NAMALWA (cell line): ENCODE measurements around the gene SPINT2.
A peak's percentile ranks its signal among the peaks of the same experiment; 100 is the strongest.
"Not testable (repeated sequence)": the region's sequence is repeated elsewhere in the genome, so short reads cannot be mapped to it uniquely, and the experiment has no call there.

Experiments
- DNase-seq: peaks from one replicate; pipeline ENCODE4 v3.0.0-alpha.2; 2015; ENCODE audit warnings: low spot score

The SPINT2 gene

GRCh38 chr19:38320969-38321339 lies 56.6 kb downstream of the SPINT2 start:
- no peak for DNase-seq

- no peak for DNase-seq
Measured at GRCh38 chr19:38321646-38322196, 57.3 kb downstream of the SPINT2 start.

GRCh38 chr19:38323291-38323690 lies 58.9 kb downstream of the SPINT2 start:
- no peak for DNase-seq

DNA sequence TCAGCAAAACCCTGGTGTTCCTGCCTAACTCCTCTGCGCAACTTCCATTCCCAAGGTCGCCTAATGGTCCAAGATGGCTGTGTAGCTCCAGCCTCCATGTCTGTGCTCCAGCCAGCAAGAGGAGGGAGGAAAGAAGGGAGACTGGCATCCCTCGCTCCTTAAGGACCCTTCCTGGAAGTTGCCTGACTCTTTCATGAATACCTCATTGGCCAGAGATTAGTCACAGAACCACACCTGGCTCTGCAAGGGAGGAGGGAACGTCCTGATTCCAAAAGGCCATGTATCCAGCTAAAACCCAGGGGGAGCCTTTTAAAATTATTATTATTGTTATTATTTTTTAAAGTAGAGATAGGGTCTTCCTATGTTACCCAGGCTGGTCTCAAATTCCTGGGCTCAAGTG lies 60.1 kb downstream of the SPINT2 start:
- no peak for DNase-seq

GRCh38 chr19:38326591-38326990 lies 62.2 kb downstream of the SPINT2 start:
- DNase-seq = no peak

DNA sequence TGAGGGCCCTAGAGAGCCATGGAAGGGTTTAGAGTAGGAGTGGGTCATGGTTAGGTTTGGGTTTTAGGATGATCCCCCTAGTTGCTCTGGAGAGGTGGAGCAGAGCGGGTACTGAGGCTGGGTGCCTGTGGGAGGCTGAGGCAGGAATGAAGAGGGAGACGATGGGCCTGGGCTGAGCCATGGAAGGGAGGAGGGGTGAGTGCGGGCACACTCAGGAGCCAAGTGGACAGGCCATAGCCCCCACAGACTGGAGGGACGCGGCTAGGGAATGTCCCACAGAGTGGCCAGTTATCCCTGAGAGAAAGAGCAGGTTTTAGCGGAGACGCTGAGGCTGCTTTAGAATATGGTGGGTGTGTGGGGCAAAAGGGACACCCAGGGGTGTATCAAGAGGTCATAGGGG lies 65.3 kb downstream of the SPINT2 start:
- no peak for DNase-seq

DNA sequence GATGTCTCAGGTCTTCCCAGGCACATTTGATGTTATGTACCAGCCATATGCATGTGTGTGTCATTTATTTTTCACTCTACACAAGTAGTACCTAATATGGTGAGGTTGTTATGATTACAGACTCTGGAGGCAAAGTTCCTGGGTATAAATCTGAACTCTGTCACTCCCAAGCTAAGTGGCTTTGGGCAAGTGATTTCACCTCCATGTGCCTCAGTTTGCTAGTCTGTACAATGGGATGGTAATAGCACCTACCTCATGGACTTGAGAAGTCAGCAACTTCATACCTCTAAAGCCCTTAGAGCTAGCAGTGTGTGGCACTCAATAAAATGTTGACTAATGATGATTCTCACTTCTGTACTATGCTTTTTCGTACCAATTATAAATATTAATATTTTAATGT lies 67.4 kb downstream of the SPINT2 start:
- DNase-seq = no peak

DNA sequence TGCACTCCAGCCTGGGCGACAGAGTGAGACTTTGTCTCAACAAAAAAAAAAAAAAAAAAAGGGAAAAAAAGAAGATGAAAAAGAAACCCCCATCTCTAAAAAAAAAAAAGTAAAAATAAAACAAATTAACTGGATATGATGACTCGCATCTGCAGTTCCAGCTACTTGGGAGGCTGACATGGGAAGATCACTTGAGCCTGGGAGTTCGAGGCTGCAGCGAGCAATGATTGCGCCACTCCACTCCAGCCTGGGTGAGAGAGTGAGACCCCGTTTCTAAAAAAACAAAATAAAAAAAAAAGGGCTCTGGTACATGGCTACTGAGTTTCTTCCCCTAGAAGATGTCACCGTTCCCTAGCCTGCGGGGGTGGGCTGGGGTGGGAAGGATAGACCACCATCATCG lies 68.9 kb downstream of the SPINT2 start:
- no peak for DNase-seq

- DNase-seq = peak; percentile 97
Measured at GRCh38 chr19:38335949-38336637, 71.7 kb downstream of the SPINT2 start.

- peak; percentile 96 for DNase-seq
Measured at GRCh38 chr19:38336638-38337359, 72.4 kb downstream of the SPINT2 start.

DNA sequence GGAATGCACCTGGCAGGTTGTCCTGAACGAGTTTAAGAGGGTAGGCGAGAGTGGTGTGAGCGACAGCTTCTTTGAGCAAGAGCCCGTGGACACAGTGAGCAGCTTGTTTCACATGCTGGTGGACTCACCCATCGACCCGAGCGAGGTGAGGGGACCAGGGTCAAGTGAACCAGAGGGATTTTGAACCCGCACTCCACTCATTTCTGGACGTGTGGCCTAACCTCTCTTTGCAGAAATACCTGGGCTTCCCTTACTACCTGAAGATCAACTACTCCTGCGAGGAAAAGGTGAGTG lies 72.9 kb downstream of the SPINT2 start:
- DNase-seq = no peak

DNA sequence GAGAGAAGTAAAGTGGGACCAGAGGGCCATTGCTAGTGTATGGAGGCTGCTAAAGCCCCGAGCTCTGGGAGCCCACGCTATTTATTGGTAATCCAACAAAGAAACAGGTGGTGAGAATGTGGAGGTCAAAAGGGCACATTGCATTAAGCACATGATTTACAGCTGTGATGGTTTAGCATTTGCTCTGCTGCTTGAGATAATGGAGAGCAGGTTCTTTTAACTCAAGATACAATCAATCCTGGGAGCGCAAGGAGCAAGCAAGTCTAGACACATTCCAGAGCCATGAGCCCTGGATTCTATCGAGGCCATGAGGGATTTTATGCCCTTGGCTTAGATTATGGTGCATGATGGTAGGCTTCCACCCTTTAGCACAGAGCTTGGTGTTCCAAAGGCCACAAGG lies 74.6 kb downstream of the SPINT2 start:
- not testable (repeated sequence) for DNase-seq

- no peak for DNase-seq
Measured at GRCh38 chr19:38340927-38341326, 76.6 kb downstream of the SPINT2 start.
